Measurements from ENCODE around the gene DCTN5.

GRCh38 chr16:23687034-23687808 lies 46.0 kb downstream of the DCTN5 start:
- no peak for TF ChIP-seq CTCF (IDR thresholded peaks at IDR 0.05 in 8 of 11, conservative IDR thresholded peaks at IDR 0.05 in 3 of 11)
- no peak for TF ChIP-seq POLR2AphosphoS5 (IDR thresholded peaks at IDR 0.05)
